Right lung (tissue), 5 donors: ENCODE data around the gene SSH2. TPM values are rescaled to one million over a fixed set of nuclear protein-coding genes. Genes with fewer than 3 reads are reported as not detected.

ENCODE experiments used
- DNase-seq, 2 donors: peaks; one replicate each; pipeline ENCODE4 v3.0.0-alpha.2; 2013
- polyA plus RNA-seq, 5 donors: library from polyadenylated mRNA; unstranded; fragments of 120-200 nt; gene quantifications; one replicate each; pipeline versions ENCODE4 v1.2.1 to v1.2.3, GENCODE V29; 2013; ENCODE audit warnings: inconsistent platforms in 1 of 5, low replicate concordance in 1 of 5; ENCODE audit not compliant: insufficient read length in 5 of 5, insufficient read depth in 1 of 5

SSH2 gene
- polyA plus RNA-seq, 5 donors: 18.2 to 24.1 (median 23.7) TPM

- no peak for DNase-seq
Measured at GRCh38 chr17:29576214-29577000, 353.6 kb downstream of the SSH2 start.

Other genes with a start within 250 kb of the SSH2 start
- 1 to 10 TPM in 4 of 5 donors, under 1 TPM in 1; 0.96 to 2.2 (median 1.3) TPM for gene EFCAB5, start 11.4 kb upstream of the SSH2 start, polyA plus RNA-seq
- gene NSRP1, start 186.6 kb upstream of the SSH2 start, polyA plus RNA-seq: 10 to 100 TPM; 33.4 to 45.1 (median 34.7) TPM